DOHH2 (cell line): Measurements from ENCODE around the gene UBR3.

ENCODE experiments used
- CTCF ChIP-seq: fragments of 200-600 bp; sonication (generic); IDR thresholded peaks from one replicate; pipeline ENCODE4 v1.5.1; 2014; ENCODE audit warnings: antibody characterized with exemption, mild to moderate bottlenecking, low read depth, low read length; ENCODE audit not compliant: poor library complexity, severe bottlenecking
- EZH2phosphoT487 ChIP-seq: fragments of 200-600 bp; sonication (generic); IDR thresholded peaks from 2 replicates; pipeline ENCODE4 v1.6.1; 2017; ENCODE audit warnings: borderline replicate concordance, mild to moderate bottlenecking, antibody characterized with exemption, low read length, moderate library complexity, mixed read lengths

DNA sequence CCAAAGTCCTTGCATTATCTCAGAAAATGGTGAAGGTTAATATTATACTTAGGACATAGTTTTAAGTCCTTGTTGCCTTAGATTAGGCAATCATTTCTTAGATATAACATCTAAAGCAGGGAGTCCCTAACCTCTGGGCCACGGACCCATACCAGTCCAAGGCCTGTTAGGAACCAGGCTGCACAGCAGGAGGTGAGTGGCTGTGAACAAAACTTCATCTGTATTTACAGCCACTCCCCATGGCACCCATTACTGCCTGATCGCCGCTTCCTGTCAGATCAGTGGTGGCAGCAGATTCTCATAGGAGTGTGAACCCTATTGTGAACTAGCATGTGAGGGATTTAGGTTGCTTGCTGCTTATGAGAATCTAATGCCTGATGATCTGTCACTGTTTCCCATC, 264.2 kb downstream of the UBR3 start:
- TF ChIP-seq EZH2phosphoT487 (no peak), CTCF (no peak)
